ENCODE measurements around the gene SNCAIP. TPM values are rescaled to one million over a fixed set of nuclear protein-coding genes. Genes with fewer than 3 reads are reported as not detected.
A peak's percentile ranks its signal among the peaks of the same experiment; 100 is the strongest.

SNCAIP gene
- total RNA-seq, 1 donor from 2014 or later: 11.3 TPM

DNA sequence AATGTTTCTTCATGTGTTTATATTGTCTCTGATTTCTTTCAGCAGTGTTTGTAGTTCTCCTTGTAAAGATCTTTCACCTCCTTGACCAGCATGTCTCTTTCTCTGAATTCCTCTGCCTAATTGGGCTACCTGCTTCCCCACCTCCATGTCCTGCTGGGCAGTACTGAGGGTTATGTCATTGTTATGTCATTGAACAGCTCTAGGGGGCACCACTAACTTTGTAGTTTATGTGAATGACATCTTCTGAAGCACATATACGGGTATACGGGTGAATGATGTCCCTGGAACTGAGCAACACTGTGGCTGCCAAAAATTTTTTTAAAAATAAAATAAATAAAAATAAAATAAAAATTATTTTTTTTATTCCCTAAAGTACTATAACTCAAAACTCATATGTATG lies 16.9 kb upstream of the SNCAIP start:
- TF ChIP-seq CTCF (IDR thresholded peaks at IDR 0.05) (no peak), POLR2A (IDR thresholded peaks at IDR 0.05) (no peak)
- peak overlapping the region; percentile 15 for H3K27ac ChIP-seq
- intact Hi-C loops (cut with DNase I): no loop called here

GRCh38 chr5:122296871-122297270 lies 15.2 kb upstream of the SNCAIP start:
- Histone ChIP-seq H3K9me3 (no peaks in the 10 kb centered on the region), H3K27ac (no peak overlapping the region), H3K27me3 (no peaks in the 10 kb centered on the region), H3K36me3 (no peaks in the 10 kb centered on the region), H3K4me3 (no peak overlapping the region), H3K4me1 (peaks cover 10% of the 10 kb centered on the region)
- no peak for TF ChIP-seq POLR2A (IDR thresholded peaks at IDR 0.05)
- no peak for TF ChIP-seq POLR2AphosphoS5 (IDR thresholded peaks at IDR 0.05; ENCODE audit: insufficient read depth in 1 of 2, low read depth in 1 of 2)
- TF ChIP-seq CTCF (IDR thresholded peaks at IDR 0.05): no peak
- intact Hi-C loops (cut with DNase I): no loop called here
- DNase-seq (ENCODE audit: extremely low spot score in 2 of 2): no peak

More for the DNA sequence above, 16.9 kb upstream of the SNCAIP start:
- H3K36me3 ChIP-seq: no peaks in the 10 kb centered on the region
- no peak for DNase-seq (ENCODE audit: extremely low spot score in 2 of 2)
- H3K9me3 ChIP-seq: no peaks in the 10 kb centered on the region
- peaks cover 20% of the 10 kb centered on the region for H3K4me1 ChIP-seq
- H3K27me3 ChIP-seq: no peaks in the 10 kb centered on the region
- H3K4me3 ChIP-seq: no peak overlapping the region

DNA sequence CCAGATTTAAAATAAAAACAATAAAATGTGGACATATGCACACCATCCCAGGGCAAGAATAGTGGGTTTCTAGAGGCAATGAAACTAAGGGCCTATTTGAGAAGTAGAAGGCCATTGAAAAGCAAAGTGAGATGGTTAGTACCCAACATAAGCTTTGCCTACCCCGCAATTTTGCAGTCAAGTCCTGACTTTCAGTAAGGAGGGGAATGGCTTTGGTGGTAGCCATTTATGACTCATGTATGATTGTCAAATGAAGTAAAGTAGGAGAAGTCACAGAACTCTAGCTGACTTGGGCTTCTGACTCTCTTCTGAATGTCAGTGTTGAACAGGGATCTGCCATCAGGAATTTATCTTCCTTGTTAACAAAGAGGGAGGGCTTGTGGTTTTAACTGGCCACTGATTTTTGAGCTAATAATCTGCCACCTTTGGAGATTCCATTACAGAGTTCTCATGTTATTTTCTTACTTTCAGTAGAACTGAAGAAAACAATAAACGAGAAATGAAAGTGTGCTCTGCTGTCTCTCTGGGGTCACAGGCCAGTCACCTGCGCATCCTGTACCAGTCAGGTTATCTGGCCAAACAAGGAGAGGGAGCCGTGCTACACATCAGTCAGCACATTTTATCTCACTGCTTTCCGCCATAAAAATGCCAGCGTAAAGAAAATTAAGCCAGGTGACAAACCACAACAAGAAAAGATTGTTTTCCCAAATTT lies 14.3 kb upstream of the SNCAIP start:
- peaks cover 7% of the 10 kb centered on the region for H3K4me1 ChIP-seq
- H3K36me3 ChIP-seq: no peaks in the 10 kb centered on the region
- H3K27me3 ChIP-seq: no peaks in the 10 kb centered on the region
- no peak overlapping the region for H3K27ac ChIP-seq
- intact Hi-C loops (cut with DNase I): no loop called here
- no peak for DNase-seq (ENCODE audit: extremely low spot score in 2 of 2)
- TF ChIP-seq POLR2AphosphoS5 (IDR thresholded peaks at IDR 0.05; ENCODE audit: insufficient read depth in 1 of 2, low read depth in 1 of 2) (no peak), POLR2A (IDR thresholded peaks at IDR 0.05) (no peak), CTCF (IDR thresholded peaks at IDR 0.05) (no peak)
- H3K9me3 ChIP-seq: no peaks in the 10 kb centered on the region
- no peak overlapping the region for H3K4me3 ChIP-seq

DNA sequence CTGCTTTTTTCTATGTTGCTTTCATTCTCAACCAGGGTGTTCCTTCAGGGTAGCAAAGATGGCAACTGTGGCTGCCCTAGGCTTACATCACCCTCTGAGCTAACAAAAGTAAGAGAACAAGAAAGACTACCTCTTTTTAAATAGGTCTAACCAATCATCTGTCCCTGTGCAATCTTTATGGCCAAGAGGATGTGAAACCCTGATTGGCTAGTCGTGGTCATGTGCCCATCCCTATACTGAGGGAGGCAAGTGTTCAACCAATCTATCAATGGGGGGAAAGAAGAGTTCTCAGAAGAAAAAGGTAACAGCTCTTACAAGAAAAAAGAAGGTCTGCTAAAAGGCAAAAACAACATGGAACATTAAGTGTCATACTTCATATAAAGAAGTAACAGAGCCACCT lies 11.7 kb upstream of the SNCAIP start:
- TF ChIP-seq POLR2AphosphoS5 (IDR thresholded peaks at IDR 0.05; ENCODE audit: insufficient read depth in 1 of 2, low read depth in 1 of 2): no peak
- TF ChIP-seq POLR2A (IDR thresholded peaks at IDR 0.05): no peak
- intact Hi-C loops (cut with DNase I): no loop called here
- Histone ChIP-seq H3K36me3 (no peaks in the 10 kb centered on the region), H3K27ac (no peak overlapping the region), H3K4me3 (no peak overlapping the region), H3K9me3 (no peaks in the 10 kb centered on the region), H3K4me1 (no peaks in the 10 kb centered on the region), H3K27me3 (no peaks in the 10 kb centered on the region)
- DNase-seq (ENCODE audit: extremely low spot score in 2 of 2): no peak

DNA sequence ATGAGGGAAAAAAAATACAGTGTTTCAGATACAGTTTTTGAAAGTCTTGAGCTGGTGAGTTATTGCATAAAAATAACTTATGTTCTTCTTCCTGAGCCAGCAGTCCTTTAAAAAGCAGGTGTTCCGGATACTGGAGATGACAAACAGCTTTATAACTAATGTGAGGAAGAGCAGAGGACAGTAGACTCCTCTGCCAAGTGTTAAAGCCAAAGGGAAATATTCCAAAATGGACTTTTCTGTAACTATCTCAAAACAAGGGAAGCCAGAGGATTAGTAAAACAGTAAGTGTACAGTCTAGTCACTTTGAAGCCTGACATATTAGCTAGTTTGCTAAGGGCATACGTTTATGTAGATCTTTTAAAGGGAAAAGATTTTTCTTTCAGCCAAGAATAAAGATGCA lies 11.0 kb upstream of the SNCAIP start:
- H3K9me3 ChIP-seq: no peaks in the 10 kb centered on the region
- no peaks in the 10 kb centered on the region for H3K4me1 ChIP-seq
- no peaks in the 10 kb centered on the region for H3K36me3 ChIP-seq
- no peak for TF ChIP-seq CTCF (IDR thresholded peaks at IDR 0.05)
- TF ChIP-seq POLR2A (IDR thresholded peaks at IDR 0.05): no peak
- TF ChIP-seq POLR2AphosphoS5 (IDR thresholded peaks at IDR 0.05; ENCODE audit: insufficient read depth in 1 of 2, low read depth in 1 of 2): no peak
- no peak for DNase-seq (ENCODE audit: extremely low spot score in 2 of 2)
- H3K27me3 ChIP-seq: no peaks in the 10 kb centered on the region
- no peak overlapping the region for H3K27ac ChIP-seq
- intact Hi-C loops (cut with DNase I): no loop called here
- H3K4me3 ChIP-seq: no peak overlapping the region
